Tibial nerve (tissue), 4 donors: ENCODE results near the gene SAA1.

Experiments
- CTCF ChIP-seq, 5 experiments: fragments of 200-600 bp in 3 of 5; fragments of 450-650 bp in 2 of 5; sonication (generic) in 3 of 5; IDR thresholded peaks; one replicate each; pipeline ENCODE4 v1.5.1; 2016 to 2019; ENCODE audit warnings: antibody characterized with exemption in 5 of 5, mild to moderate bottlenecking in 3 of 5, moderate library complexity in 2 of 5
- EP300 ChIP-seq, 2 donors: sonication (generic); formaldehyde crosslinking; IDR thresholded peaks; one replicate each; pipeline ENCODE4 v1.6.1; 2017; ENCODE audit warnings: antibody characterized with exemption in 2 of 2, mild to moderate bottlenecking in 1 of 2
- POLR2A ChIP-seq, 2 donors: fragments of 450-650 bp; IDR thresholded peaks; one replicate each; pipeline ENCODE4 v1.6.1; 2017; ENCODE audit warnings: antibody characterized with exemption in 2 of 2, mild to moderate bottlenecking in 2 of 2, moderate library complexity in 2 of 2

DNA sequence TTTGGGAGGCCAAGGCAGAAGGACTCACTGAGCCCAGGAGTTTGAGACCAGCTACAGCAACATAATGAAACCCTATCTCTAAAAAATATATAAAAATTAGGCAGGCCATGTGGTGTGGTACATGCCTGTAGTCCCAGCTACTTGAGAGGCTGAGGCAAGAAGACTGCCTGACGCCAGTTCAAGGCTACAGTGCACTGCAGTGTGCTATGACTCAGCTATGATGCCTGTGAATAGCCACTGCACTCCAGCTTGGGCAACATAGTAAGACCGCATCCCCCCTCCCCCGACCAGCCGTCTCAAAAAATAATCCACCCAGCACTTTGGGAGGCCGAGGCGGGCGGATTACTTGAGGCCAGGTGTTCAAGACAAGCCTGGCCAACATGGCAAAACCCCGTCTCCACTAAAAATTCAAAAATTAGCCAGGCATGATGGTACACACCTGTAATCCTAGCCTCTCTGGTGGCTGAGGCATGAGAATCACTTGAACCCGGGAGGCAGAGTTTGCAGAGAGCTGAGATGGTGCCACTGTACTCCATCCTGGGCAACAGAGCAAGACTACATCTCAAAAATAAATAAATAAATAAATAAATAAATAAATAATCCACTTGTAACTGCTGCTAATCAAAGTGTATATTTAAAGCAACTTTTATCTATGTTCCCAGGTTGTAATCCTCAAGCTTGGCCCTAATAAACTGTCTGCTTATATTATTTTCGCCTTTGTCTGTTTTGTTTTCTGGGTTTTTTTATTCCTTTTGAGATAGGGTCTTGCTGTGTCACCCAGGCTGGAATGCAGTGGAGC, 48.1 kb downstream of the SAA1 start:
- no peak for TF ChIP-seq EP300 (IDR thresholded peaks at IDR 0.05)
- TF ChIP-seq POLR2A (IDR thresholded peaks at IDR 0.05) = no peak
- TF ChIP-seq CTCF (IDR thresholded peaks at IDR 0.05) = no peak
